ENCODE data around the gene INPP5D. TPM values are rescaled to one million over a fixed set of nuclear protein-coding genes. Genes with fewer than 3 reads are reported as not detected.
"Not testable (repeated sequence)": the region's sequence is repeated elsewhere in the genome, so short reads cannot be mapped to it uniquely, and the experiment has no call there.

Gene INPP5D
- total RNA-seq, 1 donor from 2014 or later, result 3.7 TPM

GRCh38 chr2:233063269-233063975 is 3.3 kb downstream of the INPP5D start:
- H3K27me3 ChIP-seq (ENCODE audit: control insufficient read depth, insufficient read depth, low read length), result no peaks in the 10 kb centered on the region
- DNase-seq (ENCODE audit: low read depth), result no peak
- no peak overlapping the region for H3K4me3 ChIP-seq (ENCODE audit: low read depth, low read length)
- TF ChIP-seq CTCF (IDR thresholded peaks at IDR 0.05; ENCODE audit: insufficient read depth, low read length, poor library complexity, severe bottlenecking), result no peak
- H3K36me3 ChIP-seq (ENCODE audit: control insufficient read depth, insufficient read depth, low read length), result no peaks in the 10 kb centered on the region

- Histone ChIP-seq H3K36me3 (ENCODE audit: control insufficient read depth, insufficient read depth, low read length) (no peaks in the 10 kb centered on the region), H3K27me3 (ENCODE audit: control insufficient read depth, insufficient read depth, low read length) (no peaks in the 10 kb centered on the region), H3K4me3 (ENCODE audit: low read depth, low read length) (no peak overlapping the region)
- no peak for DNase-seq (ENCODE audit: low read depth)
- TF ChIP-seq CTCF (IDR thresholded peaks at IDR 0.05; ENCODE audit: insufficient read depth, low read length, poor library complexity, severe bottlenecking), result no peak
Observed at GRCh38 chr2:233063976-233064411, 3.9 kb downstream of the INPP5D start.

GRCh38 chr2:233064530-233065199 is 4.5 kb downstream of the INPP5D start:
- no peak for TF ChIP-seq CTCF (IDR thresholded peaks at IDR 0.05; ENCODE audit: insufficient read depth, low read length, poor library complexity, severe bottlenecking)
- no peaks in the 10 kb centered on the region for H3K36me3 ChIP-seq (ENCODE audit: control insufficient read depth, insufficient read depth, low read length)
- no peak overlapping the region for H3K4me3 ChIP-seq (ENCODE audit: low read depth, low read length)
- no peak for DNase-seq (ENCODE audit: low read depth)
- H3K27me3 ChIP-seq (ENCODE audit: control insufficient read depth, insufficient read depth, low read length), result no peaks in the 10 kb centered on the region

- not testable (repeated sequence) for DNase-seq (ENCODE audit: low read depth); H3K36me3 ChIP-seq (ENCODE audit: control insufficient read depth, insufficient read depth, low read length); H3K4me3 ChIP-seq (ENCODE audit: low read depth, low read length)
Observed at GRCh38 chr2:233065200-233065589, 5.1 kb downstream of the INPP5D start.

GRCh38 chr2:233065954-233066470 is 5.9 kb downstream of the INPP5D start:
- Histone ChIP-seq H3K27me3 (ENCODE audit: control insufficient read depth, insufficient read depth, low read length) (no peaks in the 10 kb centered on the region), H3K36me3 (ENCODE audit: control insufficient read depth, insufficient read depth, low read length) (no peaks in the 10 kb centered on the region), H3K4me3 (ENCODE audit: low read depth, low read length) (no peak overlapping the region)
- no peak for TF ChIP-seq CTCF (IDR thresholded peaks at IDR 0.05; ENCODE audit: insufficient read depth, low read length, poor library complexity, severe bottlenecking)
- no peak for DNase-seq (ENCODE audit: low read depth)

More at GRCh38 chr2:233065200-233065589, 5.1 kb downstream of the INPP5D start:
- not testable (repeated sequence) for H3K27me3 ChIP-seq (ENCODE audit: control insufficient read depth, insufficient read depth, low read length)

- H3K4me3 ChIP-seq (ENCODE audit: low read depth, low read length), result no peak overlapping the region
- H3K27me3 ChIP-seq (ENCODE audit: control insufficient read depth, insufficient read depth, low read length), result no peaks in the 10 kb centered on the region
- H3K36me3 ChIP-seq (ENCODE audit: control insufficient read depth, insufficient read depth, low read length), result no peaks in the 10 kb centered on the region
- no peak for DNase-seq (ENCODE audit: low read depth)
- TF ChIP-seq CTCF (IDR thresholded peaks at IDR 0.05; ENCODE audit: insufficient read depth, low read length, poor library complexity, severe bottlenecking), result no peak
Observed at GRCh38 chr2:233068762-233069418, 8.7 kb downstream of the INPP5D start.
